Activated naive CD8-positive, alpha-beta T cell treated with anti-CD3 and anti-CD28 coated beads, Interleukin-2, amount 50 U/mL, for 16 hours (primary cell): ENCODE results near the gene PSORS1C1.

Experiments used
- DNase-seq: peaks from one replicate; pipeline ENCODE4 v3.0.0-alpha.2; 2020; ENCODE audit warnings: low read depth, low spot score

PSORS1C1 gene

GRCh38 chr6:31096215-31096614, 18.4 kb upstream of the PSORS1C1 start:
- DNase-seq, result no peak

- DNase-seq, result no peak
Observed at GRCh38 chr6:31096656-31097055, 17.9 kb upstream of the PSORS1C1 start.

DNA sequence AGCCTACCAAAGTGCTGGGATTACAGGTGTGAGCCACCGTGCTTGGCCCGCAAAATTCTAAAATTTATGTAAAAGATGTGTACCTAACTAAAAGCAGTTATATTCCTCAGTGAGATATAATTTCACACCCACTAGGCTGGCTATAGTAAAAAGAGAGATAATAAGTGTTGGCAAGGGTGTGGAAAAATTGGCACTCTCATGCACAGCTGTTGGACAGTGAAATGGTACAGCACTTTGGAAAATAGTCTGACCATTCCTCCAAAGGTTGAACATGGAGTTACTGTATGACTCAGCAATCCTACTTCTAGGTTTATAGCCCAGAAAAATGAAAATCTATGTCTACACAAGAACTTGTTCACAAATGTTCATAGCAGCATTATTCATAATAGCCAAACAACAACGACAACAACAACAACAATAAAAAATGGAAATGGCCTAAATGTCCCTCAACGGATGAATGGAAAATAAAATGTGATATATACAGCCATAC, 16.1 kb upstream of the PSORS1C1 start:
- no peak for DNase-seq

DNA sequence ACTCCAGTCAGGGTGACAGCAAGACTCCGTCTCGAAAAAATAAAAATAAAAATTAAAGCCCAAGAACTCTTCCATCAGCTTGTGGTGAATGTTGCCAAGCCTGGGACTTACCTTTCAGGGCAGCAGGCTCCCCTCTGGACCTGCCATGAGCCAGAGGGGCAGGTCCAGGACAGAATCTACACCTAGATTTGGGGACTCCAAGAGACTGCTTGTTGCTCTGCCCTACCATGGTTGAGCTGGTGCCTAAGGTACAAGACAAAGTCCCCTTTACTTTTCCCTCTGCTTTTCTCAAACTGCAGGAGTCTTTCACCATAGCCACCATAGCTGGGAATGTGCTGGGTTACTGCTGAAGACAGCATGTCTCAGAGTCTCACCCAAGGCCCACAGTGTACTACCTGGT, 11.5 kb upstream of the PSORS1C1 start:
- DNase-seq, result no peak

- DNase-seq, result no peak
Observed at GRCh38 chr6:31107052-31107451, 7.5 kb upstream of the PSORS1C1 start.

GRCh38 chr6:31110825-31111582, 3.6 kb upstream of the PSORS1C1 start:
- DNase-seq, result no peak

GRCh38 chr6:31111712-31112111, 2.9 kb upstream of the PSORS1C1 start:
- no peak for DNase-seq

DNA sequence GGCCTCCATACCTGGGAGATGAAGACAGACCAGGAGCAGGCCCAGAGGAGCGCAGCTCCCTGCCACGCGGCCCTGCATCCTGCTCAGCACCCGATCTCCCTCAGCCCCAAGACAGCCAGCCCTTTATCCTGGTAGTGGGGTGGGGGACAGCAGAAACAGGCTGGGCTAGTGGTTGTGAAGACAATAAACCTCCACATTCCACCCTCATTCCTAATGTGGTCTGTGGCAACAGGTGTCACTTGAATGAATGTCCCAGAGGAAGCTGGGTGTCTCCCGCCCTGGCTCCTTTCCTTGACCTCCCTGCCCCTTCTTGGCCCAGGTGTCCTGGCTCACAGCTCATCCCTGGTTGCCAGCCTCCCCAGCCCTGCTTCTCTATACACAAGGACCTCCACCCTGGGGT, 2.1 kb upstream of the PSORS1C1 start, which contains the start of gene C6orf15:
Gene C6orf15, minus strand, starts transcription at position 98 of the 400 bp plus-strand sequence. Its CDS starts 20 bp downstream, at position 78.
- DNase-seq, result no peak

- no peak for DNase-seq
Observed at GRCh38 chr6:31113861-31114540, 599 bp upstream of the PSORS1C1 start.

DNA sequence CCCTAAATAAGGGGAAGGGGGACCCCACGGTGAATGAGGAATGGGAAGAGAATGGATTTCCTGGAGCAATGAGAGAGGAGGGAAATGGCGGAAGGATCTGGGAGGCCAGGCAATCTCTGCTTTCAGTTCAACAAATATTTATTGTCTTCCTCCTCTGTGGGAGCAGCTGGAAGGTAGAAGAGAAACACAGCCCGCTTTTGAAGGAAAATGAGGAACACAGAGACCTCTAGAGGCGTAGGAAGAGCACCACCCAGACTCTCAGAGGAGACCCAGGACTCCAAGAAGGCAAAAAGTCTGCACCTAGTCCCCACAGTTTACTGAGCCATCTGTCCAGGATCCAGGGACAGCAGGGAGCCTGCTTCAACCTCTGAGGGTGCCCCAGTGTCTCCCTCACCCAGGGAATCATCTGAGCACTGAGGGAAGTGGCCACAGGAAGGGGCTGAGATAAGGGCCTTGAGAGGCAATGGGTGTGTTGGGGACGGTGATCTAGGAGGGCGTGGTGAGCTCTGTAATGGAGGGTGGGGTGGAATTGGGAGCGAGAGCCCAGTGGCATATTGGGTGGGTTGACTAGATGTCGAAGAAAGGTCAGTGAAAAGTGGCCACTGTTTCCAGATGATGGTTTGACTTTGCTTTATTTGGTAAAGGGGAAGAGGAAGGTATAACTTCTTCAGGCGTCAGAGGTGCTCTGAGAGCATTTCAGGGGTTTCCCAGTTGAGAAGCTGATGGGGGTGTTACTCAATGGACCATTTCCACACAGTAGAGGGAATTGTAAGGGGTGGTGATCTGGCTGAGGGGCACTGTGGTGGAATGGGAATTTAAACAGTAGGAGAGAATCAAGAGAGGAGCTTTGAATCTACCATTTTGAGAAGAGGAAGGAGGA, 610 bp downstream of the PSORS1C1 start:
- no peak for DNase-seq

GRCh38 chr6:31115941-31116560, 1.5 kb downstream of the PSORS1C1 start:
- DNase-seq, result no peak

DNA sequence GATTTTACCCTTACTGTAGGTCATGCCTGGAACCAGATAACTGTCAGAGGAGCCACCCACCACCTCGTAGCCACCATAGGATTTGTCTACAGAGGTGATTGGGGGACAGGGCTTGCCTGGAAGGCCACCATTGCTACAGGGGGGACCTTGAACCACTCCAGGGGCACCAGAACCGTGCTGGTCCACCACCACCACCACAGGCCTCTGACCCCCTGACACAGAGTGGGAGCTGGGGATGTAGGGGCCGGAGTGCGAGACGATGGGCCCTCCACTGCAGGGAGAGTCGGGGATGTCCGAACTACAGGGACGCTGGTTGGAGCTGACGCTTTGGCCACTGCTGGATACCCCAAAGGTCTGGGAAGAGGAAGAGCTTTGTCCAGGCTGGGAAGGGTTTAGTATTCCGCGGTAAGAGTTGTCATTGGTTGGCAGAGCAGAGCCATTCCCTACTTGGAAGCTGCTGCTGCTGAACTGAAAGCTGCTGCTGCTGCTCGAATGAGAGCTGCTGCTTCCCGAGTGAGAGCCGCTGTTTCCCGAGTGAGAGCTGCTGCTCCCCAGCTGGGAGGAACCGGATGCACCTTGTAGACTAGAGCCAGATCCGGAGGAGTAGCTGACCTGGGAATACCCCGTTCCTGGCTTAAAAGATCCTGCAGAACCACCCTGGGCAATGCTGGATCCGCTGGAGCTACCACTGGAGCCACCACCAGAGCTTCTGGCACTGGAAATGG, 2.2 kb downstream of the PSORS1C1 start:
- DNase-seq, result no peak

- DNase-seq, result no peak
Observed at GRCh38 chr6:31118178-31118577, 3.6 kb downstream of the PSORS1C1 start.

DNA sequence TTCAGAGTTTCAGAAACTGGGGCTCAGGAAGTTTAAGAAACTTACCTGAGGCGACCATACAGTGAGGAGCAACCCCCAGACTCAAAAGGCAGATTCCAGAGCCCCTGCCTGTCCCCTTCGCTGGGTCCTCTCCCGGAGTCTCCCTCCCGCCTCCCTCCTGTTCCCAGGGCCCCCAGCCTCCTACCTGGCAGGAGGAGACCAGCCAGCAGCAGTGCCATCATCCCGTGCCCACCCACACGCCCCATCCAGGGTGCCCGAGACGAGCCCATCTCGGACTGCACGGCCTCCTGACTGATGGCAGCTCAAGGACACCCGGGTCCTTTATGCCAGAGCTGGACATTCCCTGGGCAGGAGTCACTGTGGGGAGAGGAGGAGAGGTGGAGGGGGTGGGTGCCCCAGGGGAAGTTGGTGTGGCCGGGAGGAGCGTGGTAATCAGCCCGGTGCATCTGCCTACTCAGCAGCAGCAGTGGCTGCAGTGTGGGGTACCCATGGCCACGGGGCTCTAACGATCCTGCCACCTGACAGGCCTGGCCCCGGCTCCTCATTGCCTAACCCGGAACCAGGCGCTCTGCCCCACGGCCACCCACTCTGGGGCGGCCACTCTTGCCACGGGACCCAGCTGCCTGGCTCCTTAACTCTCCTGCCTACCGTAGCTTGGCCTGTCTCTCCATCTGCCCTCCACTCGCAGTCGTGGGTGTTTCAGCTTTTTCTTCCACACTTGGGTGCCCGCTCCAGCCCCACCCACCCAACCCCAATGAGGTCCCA, 5.7 kb downstream of the PSORS1C1 start, which contains the start of gene CDSN:
Gene CDSN, minus strand, starts transcription at position 296 of the 765 bp plus-strand sequence. Its CDS starts 27 bp downstream, at position 269.
- no peak for DNase-seq

- DNase-seq, result no peak
Observed at GRCh38 chr6:31121131-31121790, 6.7 kb downstream of the PSORS1C1 start.

DNA sequence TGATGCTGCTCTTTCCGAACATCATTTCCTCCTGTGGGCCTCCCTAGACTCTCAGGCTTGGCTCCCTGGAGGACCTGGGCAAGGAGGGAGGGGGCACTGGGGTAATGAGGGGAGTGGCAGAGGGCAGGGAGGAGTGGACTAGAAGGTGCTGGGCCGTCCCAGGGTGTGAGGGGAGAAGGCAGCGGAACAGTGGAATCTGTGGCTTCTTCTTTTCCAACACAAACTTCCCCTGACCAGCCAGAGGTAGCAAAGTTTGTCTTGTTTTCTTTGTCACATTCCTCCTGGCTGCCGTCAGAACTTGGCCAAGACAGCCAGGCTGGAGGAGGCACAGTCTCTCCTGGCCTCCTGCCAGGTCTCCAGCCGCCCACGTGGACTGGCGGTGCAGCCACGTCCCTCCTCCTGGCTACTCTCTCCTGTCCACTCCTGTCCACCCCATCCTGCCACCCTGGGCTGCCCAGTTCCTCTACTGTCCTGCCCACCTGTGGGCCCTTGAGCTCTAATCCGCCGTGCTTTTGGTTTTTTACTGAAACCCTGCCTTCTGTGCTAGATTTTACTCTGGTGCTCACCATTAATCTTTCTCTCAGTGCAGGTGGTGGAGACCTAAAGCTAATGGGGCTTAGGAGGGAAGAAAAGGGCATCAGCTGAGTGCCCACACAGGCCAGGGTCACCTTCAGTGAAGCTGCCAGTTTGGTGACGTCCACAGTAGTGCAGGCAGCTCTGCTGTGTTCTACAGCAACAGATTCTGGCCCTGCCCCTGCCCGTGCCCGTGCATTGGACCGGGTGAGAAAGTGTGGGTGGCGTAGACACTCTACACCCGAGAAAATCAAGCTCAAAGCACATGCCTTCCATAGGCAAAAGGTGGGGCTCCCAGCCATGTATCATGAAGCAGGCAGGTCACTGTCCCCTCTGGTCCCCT, 8.4 kb downstream of the PSORS1C1 start:
- no peak for DNase-seq

DNA sequence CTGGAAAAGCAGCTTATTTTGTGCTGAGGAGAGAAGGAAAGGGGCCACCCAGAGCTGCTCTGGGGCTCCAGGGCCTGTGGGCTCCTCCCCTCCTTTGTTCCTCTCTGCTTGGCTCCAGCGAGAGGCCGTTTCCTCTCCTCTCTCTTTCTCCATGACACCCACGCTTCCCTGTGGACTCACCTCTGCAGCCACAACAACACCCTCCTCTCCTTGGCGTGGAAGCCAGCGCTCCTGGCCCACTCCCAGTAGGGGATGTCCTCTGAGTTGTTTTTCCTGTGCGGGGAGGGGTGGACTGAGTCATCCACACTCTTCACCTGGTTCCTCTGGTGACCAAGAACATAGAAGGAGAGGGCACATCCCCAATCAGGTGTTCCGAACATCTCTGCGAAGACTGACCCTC, 10.6 kb downstream of the PSORS1C1 start:
- no peak for DNase-seq
